ENCODE results near the gene GALNT10. TPM values are rescaled to one million over a fixed set of nuclear protein-coding genes. Genes with fewer than 3 reads are reported as not detected.

The GALNT10 gene
- polyA plus RNA-seq, 3 donors = 6.2 to 14.5 (median 8.1) TPM

DNA sequence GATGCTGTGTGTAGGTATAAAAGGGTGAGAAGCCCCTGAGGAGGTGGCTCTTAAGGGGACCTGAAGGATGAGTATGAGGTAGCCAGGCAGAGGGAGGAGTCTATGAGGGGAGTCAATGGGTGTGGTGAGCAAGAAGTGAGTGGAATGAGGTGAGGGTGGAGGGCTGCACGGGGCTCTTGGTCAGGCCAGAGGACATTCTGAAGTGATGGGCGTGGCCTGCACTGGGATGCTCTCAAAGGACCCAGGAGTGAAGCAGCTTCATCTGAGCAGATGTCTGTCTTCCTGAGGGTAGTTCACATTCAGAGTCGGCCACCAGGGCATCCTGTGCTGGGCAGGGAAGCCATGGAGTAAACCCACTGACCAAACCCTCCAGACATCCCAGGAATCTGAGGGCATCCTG is 210.1 kb downstream of the GALNT10 start:
- 79 to 82% (median 80%) methylated on average over 3 of the region's 3 CpGs for WGBS, 3 donors
- H3K27ac ChIP-seq (ENCODE audit: low read depth, low read length) = no peak overlapping the region

DNA sequence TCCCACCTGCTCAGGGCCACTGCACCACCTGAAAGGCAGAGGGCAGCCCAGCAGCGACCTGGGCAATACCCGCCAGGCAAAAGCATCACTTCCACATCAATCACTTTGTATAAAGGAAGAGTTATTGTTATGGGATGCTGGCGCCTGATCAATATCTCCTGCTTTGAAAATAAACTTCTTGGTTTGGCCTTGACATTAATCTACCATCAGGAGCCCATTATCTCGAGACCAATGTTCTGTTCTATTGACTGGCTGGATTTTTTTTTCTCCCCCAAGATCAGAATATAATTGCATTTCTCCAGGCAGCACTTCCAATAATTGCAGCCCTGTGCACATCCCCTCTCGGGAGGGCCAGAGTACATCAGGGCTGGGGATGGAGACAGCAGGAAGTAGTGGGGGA is 210.8 kb downstream of the GALNT10 start:
- WGBS, 3 donors = 65 to 88% (median 83%) methylated on average over 5 of the region's 5 CpGs
- no peak overlapping the region for H3K27ac ChIP-seq (ENCODE audit: low read depth, low read length)

DNA sequence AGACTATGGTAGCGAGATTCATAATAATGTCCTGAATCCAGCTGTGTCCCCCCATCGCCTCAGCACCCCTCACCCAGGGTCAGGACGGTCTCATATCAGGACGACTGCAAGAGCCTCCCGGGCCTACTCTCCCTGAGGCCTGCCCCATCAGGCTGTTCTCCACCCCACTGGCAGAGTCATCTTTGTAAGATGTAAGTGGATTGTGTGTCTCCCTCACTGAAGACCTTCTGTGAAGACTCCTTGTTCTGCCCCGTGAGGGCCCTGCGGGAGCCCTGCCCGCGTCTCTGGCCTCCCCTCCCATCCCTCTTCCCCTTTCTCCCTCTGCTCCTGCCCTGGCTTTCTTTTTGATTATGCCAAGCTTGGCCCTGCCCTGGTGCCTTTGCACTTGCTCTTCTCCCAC is 211.4 kb downstream of the GALNT10 start:
- 96 to 98% (median 97%) methylated on average over 9 of the region's 9 CpGs for WGBS, 3 donors

DNA sequence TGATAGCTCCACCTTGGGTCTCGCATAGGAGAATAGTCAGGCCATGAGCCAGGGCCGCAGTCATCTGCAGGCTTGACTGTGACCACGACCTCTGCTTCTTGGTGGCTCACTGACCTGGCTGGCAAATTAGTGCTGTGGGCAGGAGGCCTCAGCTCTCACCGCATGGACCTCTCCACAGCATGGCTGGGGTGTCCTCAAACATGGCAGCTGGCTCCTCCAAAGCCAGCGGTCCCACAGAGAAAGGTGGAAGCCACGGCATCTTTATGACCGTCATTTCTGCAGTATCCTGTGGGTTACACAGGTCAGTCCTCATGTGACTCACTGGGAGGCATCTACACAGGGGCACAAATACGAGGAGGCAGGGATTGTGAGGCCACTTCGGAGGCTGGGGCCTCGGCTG is 212.1 kb downstream of the GALNT10 start:
- H3K27ac ChIP-seq (ENCODE audit: low read depth, low read length) = no peak overlapping the region
- WGBS, 3 donors = 93 to 95% (median 94%) methylated on average over 10 of the region's 10 CpGs

More for the DNA sequence above, 211.4 kb downstream of the GALNT10 start:
- no peak overlapping the region for H3K27ac ChIP-seq (ENCODE audit: low read depth, low read length)

DNA sequence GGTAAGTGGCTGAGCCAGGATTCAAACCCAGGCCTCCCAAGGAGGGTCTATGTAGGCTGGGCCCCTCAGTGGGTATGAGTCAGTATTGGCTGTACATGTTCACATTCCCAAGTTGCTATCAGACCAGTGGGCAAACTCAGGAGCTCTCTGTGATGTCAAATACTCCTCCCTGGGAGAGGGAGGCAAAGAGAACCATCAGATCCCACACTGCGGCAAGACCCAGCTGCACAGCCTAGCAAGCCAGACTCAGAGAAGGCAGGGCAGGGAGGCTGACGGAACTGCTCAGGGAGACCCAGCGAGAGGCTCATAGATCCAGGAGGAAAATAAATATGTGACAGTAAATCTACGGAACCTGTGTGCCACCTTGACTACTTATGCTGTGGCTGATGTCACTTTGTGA is 212.7 kb downstream of the GALNT10 start:
- H3K27ac ChIP-seq (ENCODE audit: low read depth, low read length) = no peak overlapping the region
- 96 to 100% (median 97%) methylated on average over 4 of the region's 4 CpGs for WGBS, 3 donors

DNA sequence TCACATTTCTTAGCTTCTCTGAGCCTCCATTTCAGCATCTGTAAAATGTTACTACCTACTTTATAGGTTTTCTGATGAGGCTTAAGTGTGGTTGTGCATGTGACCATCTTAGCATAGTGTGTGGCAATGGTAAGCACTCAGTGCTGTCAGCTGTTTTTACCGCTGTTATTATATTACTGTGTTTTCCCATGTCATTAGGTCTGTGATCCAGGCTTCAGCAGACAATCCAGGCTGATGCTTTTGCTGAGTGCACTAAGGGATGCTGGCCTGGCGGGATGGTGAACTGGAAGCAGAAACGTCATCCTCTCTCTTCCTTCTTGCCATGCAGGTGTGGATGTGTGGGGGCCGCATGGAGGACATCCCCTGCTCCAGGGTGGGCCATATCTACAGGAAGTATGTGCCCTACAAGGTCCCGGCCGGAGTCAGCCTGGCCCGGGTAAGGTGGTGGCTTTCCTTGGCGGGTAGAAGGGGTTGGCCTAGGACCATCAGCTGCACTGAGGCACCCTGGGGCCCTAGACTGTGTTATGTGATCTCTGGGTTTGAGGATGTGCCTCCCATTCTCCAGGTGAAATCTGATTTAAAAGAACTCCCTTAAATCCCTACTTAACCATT is 213.3 kb downstream of the GALNT10 start:
- 90 to 92% (median 91%) methylated on average over 8 of the region's 8 CpGs for WGBS, 3 donors
- no peak overlapping the region for H3K27ac ChIP-seq (ENCODE audit: low read depth, low read length)

DNA sequence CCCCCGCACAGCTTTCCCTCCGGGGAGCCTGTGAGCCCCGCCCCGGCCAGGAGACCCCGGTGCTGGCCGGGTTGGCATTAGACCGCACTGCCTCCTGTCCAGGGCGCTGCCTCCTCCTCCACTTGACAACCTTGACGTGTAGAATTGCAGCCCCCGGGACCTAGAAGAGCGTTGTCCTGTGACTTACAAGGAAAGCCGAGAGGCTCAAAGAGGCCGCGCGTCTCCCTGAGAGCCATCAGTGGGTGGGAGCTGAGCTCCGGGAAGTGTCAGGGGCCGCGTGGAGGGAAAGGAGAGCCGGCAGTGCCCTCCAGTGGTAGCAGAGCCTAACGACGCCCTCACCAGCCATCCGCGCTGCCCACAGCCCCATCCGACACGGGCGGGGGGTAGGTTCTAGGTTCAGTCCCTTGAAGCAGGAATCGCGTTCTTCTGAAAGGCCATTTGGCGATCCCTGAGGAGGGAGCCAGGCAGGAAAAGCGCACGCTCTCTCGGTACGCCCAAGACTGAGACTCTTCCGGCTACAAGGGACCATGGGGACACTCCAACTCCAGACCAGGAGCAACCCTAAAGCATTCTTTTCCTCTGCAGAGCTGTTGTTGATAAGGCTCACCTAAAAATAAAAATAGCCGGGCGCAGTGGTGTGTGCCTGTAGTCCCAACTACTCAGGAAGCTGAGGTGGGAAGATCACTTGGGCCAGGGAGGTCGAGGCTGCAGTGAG is 214.7 kb downstream of the GALNT10 start:
- no peak overlapping the region for H3K27ac ChIP-seq (ENCODE audit: low read depth, low read length)
- 7 to 8% (median 7%) methylated on average over 36 to 37 of the region's 37 CpGs for WGBS, 3 donors

DNA sequence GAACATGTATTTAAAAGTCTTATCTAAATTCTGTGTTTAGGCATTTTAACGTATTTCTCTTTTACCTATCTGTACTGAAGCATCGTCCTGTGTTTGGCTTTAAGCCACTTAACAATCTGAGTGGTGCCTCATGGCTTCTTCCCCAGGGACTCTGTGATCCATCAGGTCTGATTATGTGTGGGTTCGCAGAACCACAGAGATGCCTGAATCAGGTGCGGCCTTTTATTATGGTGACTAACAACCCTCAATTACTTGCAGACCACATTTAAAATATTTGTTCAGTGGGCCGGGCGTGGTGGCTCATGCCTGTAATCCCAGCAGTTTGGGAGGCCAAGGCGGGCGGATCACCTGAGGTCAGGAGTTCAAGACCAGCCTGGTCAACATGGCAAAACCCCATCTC is 215.7 kb downstream of the GALNT10 start:
- 94 to 97% (median 95%) methylated on average over 8 of the region's 8 CpGs for WGBS, 3 donors
- H3K27ac ChIP-seq (ENCODE audit: low read depth, low read length) = no peak overlapping the region

DNA sequence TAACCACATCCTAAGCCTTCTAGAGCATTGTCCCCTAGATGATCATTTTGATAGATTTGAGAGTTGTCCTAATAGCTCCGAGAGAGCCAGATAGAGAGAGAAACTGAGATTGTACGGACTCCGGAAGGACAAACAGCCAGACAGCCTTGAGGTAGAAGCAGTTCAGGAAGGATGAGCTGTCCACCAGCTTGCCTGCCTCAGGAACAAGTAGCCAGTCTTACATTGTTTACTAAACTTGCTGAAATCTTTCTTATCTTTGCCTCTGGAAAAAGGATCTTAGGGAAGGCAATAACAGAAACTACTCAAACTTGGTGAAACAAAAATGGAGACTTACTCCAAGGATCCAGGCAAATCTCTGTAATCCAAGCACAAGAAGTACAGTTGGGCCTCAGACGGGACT is 216.3 kb downstream of the GALNT10 start:
- H3K27ac ChIP-seq (ENCODE audit: low read depth, low read length) = no peak overlapping the region
- 92 to 94% (median 92%) methylated on average over 4 of the region's 4 CpGs for WGBS, 3 donors

DNA sequence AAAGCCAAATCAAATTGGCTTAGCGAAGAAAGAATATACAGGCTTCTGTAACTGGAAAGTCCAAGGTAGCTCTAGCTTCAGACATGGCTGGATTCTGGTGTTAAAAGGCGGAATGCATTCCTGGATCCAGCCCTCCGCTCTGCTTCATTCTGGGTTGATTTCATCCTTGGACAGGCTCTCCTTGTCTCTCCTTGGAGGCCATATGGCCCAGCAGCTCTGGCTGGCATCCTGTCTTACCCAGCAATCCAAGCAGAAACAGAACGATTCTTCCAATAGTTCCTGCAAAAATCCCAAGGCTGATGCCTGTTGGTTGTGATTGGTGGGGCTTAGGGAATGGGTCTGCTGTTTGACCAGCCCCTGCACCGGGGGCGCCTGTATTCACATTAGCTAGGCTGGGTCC is 218.3 kb downstream of the GALNT10 start:
- H3K27ac ChIP-seq (ENCODE audit: low read depth, low read length) = no peak overlapping the region
- 89 to 94% (median 92%) methylated on average over 6 of the region's 6 CpGs for WGBS, 3 donors

DNA sequence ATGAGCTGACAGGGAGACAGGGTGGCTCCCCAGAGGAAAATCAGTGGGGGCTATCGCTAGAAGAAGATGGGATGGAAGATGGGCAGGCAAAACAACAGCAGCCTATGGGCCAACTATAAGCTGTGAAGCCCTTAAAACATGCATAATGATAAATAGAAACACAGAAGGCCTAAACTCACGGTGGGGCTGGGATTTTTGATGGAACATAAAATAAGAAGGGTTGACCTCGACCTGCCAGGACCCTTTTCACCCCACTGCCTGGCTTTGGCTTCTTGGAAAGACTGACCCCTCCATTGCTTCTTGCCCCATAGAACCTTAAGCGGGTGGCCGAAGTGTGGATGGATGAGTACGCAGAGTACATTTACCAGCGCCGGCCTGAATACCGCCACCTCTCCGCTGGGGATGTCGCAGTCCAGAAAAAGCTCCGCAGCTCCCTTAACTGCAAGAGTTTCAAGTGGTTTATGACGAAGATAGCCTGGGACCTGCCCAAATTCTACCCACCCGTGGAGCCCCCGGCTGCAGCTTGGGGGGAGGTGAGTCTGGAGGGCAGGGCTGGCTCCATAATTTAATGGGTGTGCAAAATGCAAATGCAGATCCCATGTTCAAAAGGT is 218.8 kb downstream of the GALNT10 start:
- 92 to 96% (median 94%) methylated on average over 15 of the region's 15 CpGs for WGBS, 3 donors
- no peak overlapping the region for H3K27ac ChIP-seq (ENCODE audit: low read depth, low read length)

DNA sequence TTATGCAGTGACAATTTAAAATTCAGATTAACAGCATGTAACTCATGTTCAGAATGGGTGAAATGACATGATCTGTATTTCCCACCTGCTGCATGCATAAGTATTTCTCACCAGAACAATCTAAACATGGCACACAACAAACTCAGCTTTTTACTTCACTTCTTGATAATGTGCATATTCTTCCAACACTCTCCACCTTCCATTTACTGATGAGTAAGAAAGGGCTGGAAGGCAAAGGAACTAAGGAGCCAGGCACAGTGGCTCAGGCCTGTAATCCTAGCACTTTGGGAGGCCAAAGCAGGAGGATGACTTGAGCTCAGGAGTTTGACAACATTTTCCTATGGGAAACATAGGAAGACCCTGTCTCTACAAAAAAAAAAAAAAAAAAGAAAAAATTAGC is 219.5 kb downstream of the GALNT10 start:
- H3K27ac ChIP-seq (ENCODE audit: low read depth, low read length) = no peak overlapping the region

DNA sequence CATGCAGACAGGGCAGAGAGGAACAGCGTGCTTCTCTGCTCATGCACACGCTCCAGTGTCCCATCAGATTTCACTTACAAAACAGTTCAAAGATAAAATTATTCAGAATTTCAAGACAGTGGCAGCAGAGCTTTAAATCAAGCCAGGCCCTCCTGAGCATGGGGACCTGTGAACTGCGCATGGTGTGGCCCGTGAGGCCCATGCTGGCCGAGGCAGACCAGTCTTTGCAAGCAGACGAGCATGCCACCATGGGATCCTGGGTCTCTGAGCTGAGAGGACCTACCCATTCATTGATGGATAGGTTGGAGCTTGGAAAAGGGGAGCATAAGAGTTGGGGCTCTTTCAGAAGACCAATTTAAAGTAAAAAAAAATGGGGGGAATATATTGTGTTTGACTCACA is 220.3 kb downstream of the GALNT10 start:
- 80 to 85% (median 84%) methylated on average over 6 of the region's 6 CpGs for WGBS, 3 donors
- no peak overlapping the region for H3K27ac ChIP-seq (ENCODE audit: low read depth, low read length)

DNA sequence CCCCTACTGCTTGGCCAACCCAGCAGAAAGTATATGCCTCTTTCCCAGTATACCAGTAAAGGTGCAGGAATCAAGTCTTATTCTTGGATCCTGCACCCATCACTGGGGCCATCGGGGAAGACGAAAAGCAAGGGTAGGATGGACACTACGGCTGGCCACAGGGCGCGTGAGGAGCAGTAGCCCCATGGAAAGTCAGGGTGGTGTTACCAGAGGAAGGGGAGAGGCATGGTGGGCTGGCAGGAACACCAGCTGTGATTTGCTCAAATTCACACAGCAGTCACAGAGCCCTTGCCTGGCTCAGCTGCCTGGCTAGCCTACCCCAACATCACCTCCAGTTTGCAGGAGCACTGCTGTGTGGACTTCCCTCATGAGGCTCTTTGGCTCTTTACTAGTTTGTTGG is 220.8 kb downstream of the GALNT10 start:
- 98 to 100% (median 99%) methylated on average over 5 of the region's 5 CpGs for WGBS, 3 donors
- H3K27ac ChIP-seq (ENCODE audit: low read depth, low read length) = no peak overlapping the region

DNA sequence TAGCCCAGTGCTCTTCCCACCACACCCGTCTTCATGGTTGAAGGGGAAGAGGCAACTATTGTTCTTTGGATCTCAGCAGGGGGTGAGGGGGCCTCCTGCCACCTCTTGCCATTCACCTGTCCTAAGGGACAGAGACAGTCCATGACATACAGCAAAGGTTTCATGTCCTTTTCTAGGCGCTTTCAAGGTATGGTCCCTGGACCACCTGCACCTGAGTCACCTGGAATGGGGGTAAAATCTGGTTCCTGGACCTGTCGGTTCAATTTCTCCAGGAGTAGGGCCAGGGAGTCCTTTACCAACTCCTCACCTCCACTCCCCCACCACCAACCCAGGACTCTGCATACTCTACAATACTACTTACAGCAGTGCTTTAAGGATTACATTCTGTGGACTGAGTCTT is 221.8 kb downstream of the GALNT10 start:
- H3K27ac ChIP-seq (ENCODE audit: low read depth, low read length) = no peak overlapping the region
- WGBS, 3 donors = 94 to 99% (median 95%) methylated on average over 3 of the region's 3 CpGs

DNA sequence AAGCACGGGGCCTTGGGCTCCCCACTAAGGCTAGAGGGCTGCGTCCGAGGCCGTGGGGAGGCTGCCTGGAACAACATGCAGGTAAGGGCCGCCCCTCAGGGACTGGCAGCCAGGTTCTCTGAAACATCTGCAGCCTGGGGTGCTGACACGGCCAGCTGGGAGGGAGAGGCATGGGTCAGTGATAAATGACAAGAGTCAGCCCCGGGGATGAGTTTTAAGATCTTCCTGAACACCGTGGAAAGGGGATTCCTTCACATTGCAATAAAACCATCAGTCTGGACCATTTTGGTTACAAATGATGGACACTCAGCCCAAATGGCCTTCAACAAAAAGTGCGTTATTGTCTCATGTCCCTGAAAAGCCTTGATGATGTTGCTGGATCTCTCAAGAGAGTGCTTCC is 222.4 kb downstream of the GALNT10 start:
- no peak overlapping the region for H3K27ac ChIP-seq (ENCODE audit: low read depth, low read length)
- WGBS, 3 donors = 90 to 92% (median 90%) methylated on average over 9 of the region's 9 CpGs

DNA sequence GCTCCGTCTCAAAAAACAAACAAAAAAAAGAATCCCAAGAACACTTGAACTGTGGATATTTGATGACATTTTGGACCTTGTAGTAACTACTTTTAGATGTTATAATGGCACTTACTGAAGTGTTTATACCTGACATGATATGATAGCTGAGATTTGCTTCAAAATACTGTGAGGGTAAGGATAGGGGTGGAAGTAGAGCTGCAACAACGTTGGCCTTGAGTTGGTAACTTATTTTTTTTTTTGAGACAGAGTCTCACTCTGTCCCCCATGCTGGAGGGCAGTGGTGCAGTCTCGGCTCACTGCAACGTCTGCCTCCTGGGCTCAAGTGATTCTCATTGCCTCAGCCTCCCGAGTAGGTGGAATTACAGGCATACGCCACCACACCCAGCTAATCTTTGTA is 224.6 kb downstream of the GALNT10 start:
- no peak overlapping the region for H3K27ac ChIP-seq (ENCODE audit: low read depth, low read length)
- 83 to 85% (median 85%) methylated on average over 6 of the region's 6 CpGs for WGBS, 3 donors

DNA sequence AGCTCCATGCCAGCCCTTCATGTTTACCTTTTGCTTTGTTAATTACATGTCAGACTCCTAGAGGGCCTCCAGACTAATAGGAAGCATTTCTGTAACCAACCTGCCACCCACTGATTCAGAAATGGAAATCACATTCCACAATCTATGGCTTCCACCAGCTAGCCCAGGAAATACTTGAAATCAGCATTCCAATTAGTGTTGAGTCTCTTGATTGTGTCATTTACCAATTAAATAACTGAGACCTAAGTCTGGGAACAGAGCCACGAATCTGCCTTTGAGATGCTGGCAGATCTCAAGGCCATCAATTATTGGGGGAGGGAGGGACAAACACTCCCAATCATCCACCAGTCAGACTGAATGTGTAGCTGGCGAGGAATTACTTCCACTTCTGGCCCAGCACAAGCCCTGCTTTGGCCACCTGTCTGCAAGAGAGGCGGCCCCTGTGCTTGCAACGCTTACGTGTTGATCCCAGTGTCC is 227.8 kb downstream of the GALNT10 start:
- 69 to 89% (median 88%) methylated on average over 5 of the region's 5 CpGs for WGBS, 3 donors
- no peak overlapping the region for H3K27ac ChIP-seq (ENCODE audit: low read depth, low read length)

DNA sequence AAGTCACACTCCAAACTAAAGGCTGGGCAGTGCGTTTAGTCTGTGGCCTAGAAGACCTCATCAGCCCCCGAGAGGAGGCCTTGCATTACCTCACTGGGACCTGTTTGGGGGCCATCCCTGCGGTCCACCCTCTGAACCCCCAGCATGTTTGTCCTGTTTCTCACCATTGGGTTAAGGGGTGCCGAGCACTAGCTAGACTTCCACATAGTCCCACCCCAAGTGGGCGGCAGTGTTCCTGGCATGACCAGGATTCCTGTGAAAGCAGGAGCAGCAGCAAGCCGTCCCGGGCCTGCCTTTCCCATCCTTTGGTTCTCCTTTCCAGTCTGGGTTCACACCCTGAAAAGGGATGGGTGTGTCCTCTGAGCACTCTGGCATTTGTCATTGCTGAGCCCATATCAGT is 228.7 kb downstream of the GALNT10 start:
- WGBS, 3 donors = 80 to 96% (median 85%) methylated on average over 7 of the region's 7 CpGs
- no peak overlapping the region for H3K27ac ChIP-seq (ENCODE audit: low read depth, low read length)

DNA sequence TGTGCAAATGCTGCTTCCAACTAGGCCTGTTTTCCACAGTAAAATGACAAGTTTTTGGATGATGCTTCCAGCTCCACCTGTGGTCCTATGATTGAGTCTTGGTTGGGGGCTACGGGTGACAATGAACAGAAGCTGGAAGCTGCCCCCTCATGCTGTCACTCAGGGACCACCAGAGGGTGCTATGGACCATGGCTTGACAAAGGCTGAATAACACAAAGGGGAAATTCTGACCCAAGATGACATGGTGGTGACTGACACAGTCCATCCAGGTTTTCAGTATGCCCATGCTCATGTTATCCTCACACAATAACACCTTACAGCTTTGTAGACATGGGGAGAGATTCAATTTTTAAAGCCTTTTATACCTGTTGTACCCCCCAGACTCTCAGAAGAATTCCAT is 231.3 kb downstream of the GALNT10 start:
- no peak overlapping the region for H3K27ac ChIP-seq (ENCODE audit: low read depth, low read length)
- WGBS, 3 donors = 61 to 79% (median 68%) methylated on average over 1 of the region's 1 CpG
